A549 treated with AZD2906 at 1 μM for 4 hours (cell line): ENCODE data around the gene DNAJC24. TPM values are rescaled to one million over a fixed set of nuclear protein-coding genes. Genes with fewer than 3 reads are reported as not detected.

Source experiments
- total RNA-seq: library from RNA; stranded (reverse); fragments of 200-300 nt; extraction: Qiagen RNA extraction; gene quantifications from 5 replicates; pipeline ENCODE4 v1.2.3, GENCODE V29; 2022

DNAJC24 gene
- 8.3 to 10.8 TPM (median 8.9 TPM) in 5 replicates for total RNA-seq

DNA sequence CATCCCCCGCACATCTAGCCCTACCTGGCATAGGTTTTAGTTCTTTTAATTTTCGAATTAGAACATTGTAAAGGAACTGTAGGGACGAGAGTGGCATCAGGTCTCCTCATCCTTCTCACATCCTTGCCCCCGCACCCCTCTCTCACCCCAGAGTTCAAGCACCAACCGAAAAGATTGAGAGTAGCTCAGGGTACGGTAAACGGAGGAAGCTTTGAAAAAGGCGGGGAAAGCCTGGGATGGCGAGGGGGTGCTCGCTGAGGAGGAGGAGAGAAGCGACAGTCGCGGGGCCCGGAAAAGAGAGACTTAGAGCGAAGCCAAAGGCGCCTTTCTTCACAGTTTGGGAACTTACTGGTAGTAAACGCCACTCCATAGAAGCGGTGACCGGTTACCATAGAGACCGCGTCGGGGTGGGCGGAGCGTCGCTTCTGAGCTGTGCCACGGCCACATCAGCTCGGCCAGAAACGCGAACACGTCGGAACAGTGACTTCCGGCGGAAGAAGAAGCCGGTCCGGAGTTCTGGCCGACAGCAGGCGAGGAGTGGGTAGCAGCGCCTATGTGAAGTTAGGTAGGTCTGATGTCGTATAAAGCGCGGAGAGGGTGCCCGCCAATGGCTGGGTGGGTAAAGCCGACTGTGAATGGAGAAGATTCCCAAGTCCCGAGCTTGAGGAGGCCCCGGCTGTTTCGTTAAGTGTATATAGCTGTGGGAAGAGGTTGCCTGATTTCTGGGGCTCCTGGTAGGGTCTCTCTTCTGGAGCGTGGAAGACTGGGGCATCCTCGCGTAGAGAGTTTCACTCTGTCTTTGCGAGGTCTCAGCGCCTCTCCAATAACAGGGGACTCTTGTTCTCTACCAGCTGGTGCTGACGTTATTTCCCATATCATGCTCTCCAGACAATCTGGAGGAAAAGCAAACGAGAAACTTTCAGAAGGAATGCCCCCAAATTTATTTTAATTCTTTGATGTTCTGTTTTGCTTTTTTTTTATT lies at the start of gene DNAJC24, which contains the start of gene DCDC1:
TSS of gene DNAJC24 (plus strand) at position 513 of the 982 bp plus-strand sequence. CDS start 889 bp downstream, outside the sequence.
TSS of gene DCDC1 (minus strand) at position 392 of the 982 bp plus-strand sequence. CDS start 41,459 bp downstream, outside the sequence.

Other genes with a start within 250 kb of the DNAJC24 start
- 0.35 to 0.91 TPM (median 0.44 TPM) in 5 replicates for gene DCDC1, start 121 bp upstream of the DNAJC24 start, total RNA-seq
- 31.9 to 75.7 TPM (median 46.7 TPM) in 5 replicates for gene IMMP1L, start 139.8 kb downstream of the DNAJC24 start, total RNA-seq
- 6.3 to 9.3 TPM (median 7.8 TPM) in 5 replicates for gene ELP4, start 139.9 kb downstream of the DNAJC24 start, total RNA-seq